C4-2B (cell line): ENCODE measurements around the gene CMIP.

Experiments
- ZFX ChIP-seq: fragments of 450-650 bp; IDR thresholded peaks from 2 replicates; pipeline ENCODE4 v1.6.1; 2017
- TF ChIP-seq, protein P1 (sequence below): fragments of 450-650 bp; conservative IDR thresholded peaks from 2 replicates; pipeline ENCODE4 v1.5.1; 2017; ENCODE audit warnings: mild to moderate bottlenecking

DNA sequence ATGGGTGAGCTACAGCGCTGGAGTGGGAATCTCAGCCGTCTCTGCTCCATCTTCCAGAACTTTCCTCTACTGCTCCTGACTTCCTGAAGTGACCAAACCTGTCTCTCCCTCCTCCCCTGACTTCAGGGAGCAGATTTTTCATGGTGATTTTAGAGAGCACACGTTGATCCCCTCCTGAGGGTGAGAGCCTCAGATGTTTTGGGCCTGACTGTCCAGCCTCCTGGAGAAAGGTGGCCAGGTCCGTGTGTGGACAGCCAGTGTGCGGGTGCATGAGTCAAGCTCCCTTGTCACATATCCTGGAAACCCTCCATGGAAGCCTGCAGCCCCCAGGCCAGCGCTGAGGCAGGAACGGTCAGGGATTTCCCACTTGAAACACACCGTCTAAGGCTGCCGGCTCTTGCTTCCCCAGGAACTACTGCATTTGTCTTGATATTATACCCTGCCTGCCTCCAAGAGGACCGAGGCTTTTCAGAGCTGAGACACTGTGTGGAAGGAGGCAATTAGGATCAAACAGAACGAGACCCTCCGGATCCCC is 143.1 kb downstream of the CMIP start:
- TF ChIP-seq, protein P1, sequence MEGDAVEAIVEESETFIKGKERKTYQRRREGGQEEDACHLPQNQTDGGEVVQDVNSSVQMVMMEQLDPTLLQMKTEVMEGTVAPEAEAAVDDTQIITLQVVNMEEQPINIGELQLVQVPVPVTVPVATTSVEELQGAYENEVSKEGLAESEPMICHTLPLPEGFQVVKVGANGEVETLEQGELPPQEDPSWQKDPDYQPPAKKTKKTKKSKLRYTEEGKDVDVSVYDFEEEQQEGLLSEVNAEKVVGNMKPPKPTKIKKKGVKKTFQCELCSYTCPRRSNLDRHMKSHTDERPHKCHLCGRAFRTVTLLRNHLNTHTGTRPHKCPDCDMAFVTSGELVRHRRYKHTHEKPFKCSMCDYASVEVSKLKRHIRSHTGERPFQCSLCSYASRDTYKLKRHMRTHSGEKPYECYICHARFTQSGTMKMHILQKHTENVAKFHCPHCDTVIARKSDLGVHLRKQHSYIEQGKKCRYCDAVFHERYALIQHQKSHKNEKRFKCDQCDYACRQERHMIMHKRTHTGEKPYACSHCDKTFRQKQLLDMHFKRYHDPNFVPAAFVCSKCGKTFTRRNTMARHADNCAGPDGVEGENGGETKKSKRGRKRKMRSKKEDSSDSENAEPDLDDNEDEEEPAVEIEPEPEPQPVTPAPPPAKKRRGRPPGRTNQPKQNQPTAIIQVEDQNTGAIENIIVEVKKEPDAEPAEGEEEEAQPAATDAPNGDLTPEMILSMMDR = no peak
- TF ChIP-seq ZFX = no peak
